M059J (cell line): ENCODE data around the gene BTF3L4. TPM values are rescaled to one million over a fixed set of nuclear protein-coding genes. Genes with fewer than 3 reads are reported as not detected.
"Not testable (repeated sequence)": the region's sequence is repeated elsewhere in the genome, so short reads cannot be mapped to it uniquely, and the experiment has no call there.

Source experiments
- DNase-seq: peaks from one replicate; pipeline ENCODE4 v3.0.0-alpha.2; 2012; ENCODE audit warnings: low read depth
- total RNA-seq: library from RNA; depleted of rRNA; stranded (reverse); fragments of >200 nt; shearing (Covaris generic); gene quantifications from 2 replicates; pipeline ENCODE4 v1.2.3, GENCODE V29; 2014; rRNA removed

Gene BTF3L4
- 95.2 and 130 TPM in 2 replicates for total RNA-seq

GRCh38 chr1:52056163-52056936, at the start of gene BTF3L4:
BTF3L4 (plus strand) TSS chr1:52056295; CDS start chr1:52059848, 3,553 bp downstream.
- peak; percentile 95 for DNase-seq

GRCh38 chr1:52007215-52008002, 48.7 kb upstream of the BTF3L4 start:
- no peak for DNase-seq

- no peak for DNase-seq
Observed at GRCh38 chr1:52008071-52008809, 47.9 kb upstream of the BTF3L4 start.

GRCh38 chr1:52022133-52022532, 34.0 kb upstream of the BTF3L4 start:
- DNase-seq, result no peak

- DNase-seq, result no peak
Observed at GRCh38 chr1:52026278-52026677, 29.8 kb upstream of the BTF3L4 start.

- no peak for DNase-seq
Observed at GRCh38 chr1:52028328-52028727, 27.8 kb upstream of the BTF3L4 start.

GRCh38 chr1:52028839-52029238, 27.3 kb upstream of the BTF3L4 start:
- not testable (repeated sequence) for DNase-seq

- no peak for DNase-seq
Observed at GRCh38 chr1:52032124-52032784, 23.8 kb upstream of the BTF3L4 start.

- DNase-seq, result peak; percentile 79
Observed at GRCh38 chr1:52032785-52033131, 23.3 kb upstream of the BTF3L4 start.

GRCh38 chr1:52033190-52034049, 22.7 kb upstream of the BTF3L4 start, which contains the start of gene KTI12:
KTI12 (minus strand) TSS chr1:52033810; CDS start chr1:52033761, 49 bp downstream.
- peak; percentile 93 for DNase-seq

GRCh38 chr1:52034050-52034384, 22.1 kb upstream of the BTF3L4 start:
- DNase-seq, result no peak

GRCh38 chr1:52037402-52037814, 18.7 kb upstream of the BTF3L4 start:
- DNase-seq, result peak; percentile 62

GRCh38 chr1:52037909-52038308, 18.2 kb upstream of the BTF3L4 start:
- no peak for DNase-seq

GRCh38 chr1:52041551-52042185, 14.4 kb upstream of the BTF3L4 start:
- no peak for DNase-seq

GRCh38 chr1:52045236-52045635, 10.9 kb upstream of the BTF3L4 start:
- no peak for DNase-seq

- not testable (repeated sequence) for DNase-seq
Observed at GRCh38 chr1:52045666-52046195, 10.4 kb upstream of the BTF3L4 start.

GRCh38 chr1:52049337-52049736, 6.8 kb upstream of the BTF3L4 start:
- DNase-seq, result not testable (repeated sequence)

GRCh38 chr1:52053862-52054261, 2.2 kb upstream of the BTF3L4 start:
- no peak for DNase-seq

GRCh38 chr1:52054496-52055065, 1.5 kb upstream of the BTF3L4 start:
- no peak for DNase-seq
